Activated CD8-positive, alpha-beta T cell treated with anti-CD3 and anti-CD28 coated beads for 36 hours (primary cell): ENCODE measurements around the gene ZNF865. TPM values are rescaled to one million over a fixed set of nuclear protein-coding genes. Genes with fewer than 3 reads are reported as not detected.
A peak's percentile ranks its signal among the peaks of the same experiment; 100 is the strongest.

ENCODE experiments used
- ATAC-seq: fragments of 200-7000 bp; cut with Tn5 transposase; one replicate; pipeline ENCODE4 v1.10.0; 2021; ENCODE audit warnings: mild to moderate bottlenecking, moderate library complexity
- CTCF ChIA-PET: fragments of 350-600 bp; sonication (Branson Sonifier 250); formaldehyde crosslinking; loops from one replicate; lab custom pipeline; 2021; ENCODE audit warnings: antibody characterized with exemption; lab: Charles Lee
- POLR2A ChIA-PET: fragments of 350-600 bp; sonication (Branson Sonifier 250); formaldehyde crosslinking; loops from one replicate; lab custom pipeline; 2021; ENCODE audit warnings: antibody characterized with exemption; lab: Charles Lee
- DNase-seq: peaks from one replicate; pipeline ENCODE4 v3.0.0-alpha.2; 2020
- H3K27ac Mint-ChIP-seq: one replicate; pipeline ENCODE4 v1.8.0; 2021; ENCODE audit warnings: mild to moderate bottlenecking, mixed read lengths
- H3K27me3 Mint-ChIP-seq: one replicate; pipeline ENCODE4 v1.8.0; 2021; ENCODE audit warnings: mixed read lengths
- H3K36me3 Mint-ChIP-seq: one replicate; pipeline ENCODE4 v1.8.0; 2021; ENCODE audit warnings: low read depth, mixed read lengths
- H3K4me1 Mint-ChIP-seq: one replicate; pipeline ENCODE4 v1.8.0; 2021; ENCODE audit warnings: low read depth, mixed read lengths
- H3K4me3 Mint-ChIP-seq: one replicate; pipeline ENCODE4 v1.8.0; 2021; ENCODE audit warnings: mild to moderate bottlenecking, moderate library complexity, mixed read lengths
- H3K9me3 Mint-ChIP-seq: one replicate; pipeline ENCODE4 v1.8.0; 2021; ENCODE audit warnings: mixed read lengths
- intact Hi-C: fragments of 100-400 bp; cut with micrococcal nuclease; formaldehyde crosslinking; loops from one replicate; pipeline ENCODE4 v1.10.0; 2022
- total RNA-seq, 2 experiments: library from RNA; stranded (reverse); gene quantifications; one replicate each; pipeline ENCODE4 v1.2.3, GENCODE V29; 2021
- TF ChIP-seq, protein P1 (sequence below): fragments of 200-600 bp; IDR thresholded peaks from one replicate; pipeline ENCODE4 v1.8.0; 2022; ENCODE audit warnings: antibody characterized with exemption, mild to moderate bottlenecking

Gene ZNF865
- total RNA-seq, 2 experiments from 2014 or later: 10.6 to 11.7 TPM

DNA sequence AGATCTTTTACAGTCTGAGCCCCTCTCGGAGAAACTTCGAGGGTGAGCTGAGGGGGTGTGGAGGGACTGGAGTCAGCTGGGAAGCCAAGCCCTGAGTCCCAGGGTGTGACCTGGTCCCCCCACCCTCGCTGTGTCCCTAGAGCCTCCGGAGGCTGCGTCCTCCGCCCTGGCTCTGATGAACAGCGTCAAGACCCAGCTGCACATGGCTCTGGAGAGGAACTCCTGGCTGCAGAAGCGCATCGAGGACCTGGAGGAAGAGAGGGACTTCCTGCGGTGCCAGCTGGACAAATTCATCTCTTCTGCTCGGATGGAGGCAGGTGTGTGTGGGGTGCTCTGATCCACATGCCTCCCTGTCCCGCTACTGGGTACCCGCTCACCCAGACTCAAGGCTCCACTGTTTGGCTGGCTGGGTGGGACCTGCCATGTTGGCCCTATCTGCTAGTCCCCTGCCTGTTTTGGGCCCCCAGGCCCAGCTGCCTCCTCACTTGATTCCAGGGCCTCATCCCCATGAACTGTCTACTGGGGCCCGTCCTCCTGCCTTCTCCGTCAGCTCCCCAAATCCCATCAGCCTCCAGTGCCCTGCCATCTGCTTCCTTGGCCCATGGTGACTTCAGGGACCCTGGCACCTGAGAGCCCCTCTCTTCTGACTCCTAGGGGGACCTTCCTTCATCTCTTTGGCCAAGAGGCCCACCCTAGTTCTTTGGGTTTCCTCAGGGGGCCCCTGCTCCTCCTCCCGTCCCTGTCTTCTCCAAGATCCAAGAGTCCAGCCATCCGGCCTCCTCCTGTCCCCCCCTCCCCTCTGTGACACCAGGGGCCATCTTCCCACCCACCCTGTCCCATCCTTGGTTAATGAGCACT is 44.0 kb downstream of the ZNF865 start:
- Mint-ChIP-seq H3K27ac (peak overlapping the region; percentile 82), H3K9me3 (no peaks in the 10 kb centered on the region), H3K4me1 (peaks cover 50% of the 10 kb centered on the region), H3K36me3 (peaks cover 35% of the 10 kb centered on the region), H3K4me3 (peak overlapping the region; percentile 74), H3K27me3 (no peaks in the 10 kb centered on the region)
- no peak for ATAC-seq
- TF ChIP-seq, protein P1, sequence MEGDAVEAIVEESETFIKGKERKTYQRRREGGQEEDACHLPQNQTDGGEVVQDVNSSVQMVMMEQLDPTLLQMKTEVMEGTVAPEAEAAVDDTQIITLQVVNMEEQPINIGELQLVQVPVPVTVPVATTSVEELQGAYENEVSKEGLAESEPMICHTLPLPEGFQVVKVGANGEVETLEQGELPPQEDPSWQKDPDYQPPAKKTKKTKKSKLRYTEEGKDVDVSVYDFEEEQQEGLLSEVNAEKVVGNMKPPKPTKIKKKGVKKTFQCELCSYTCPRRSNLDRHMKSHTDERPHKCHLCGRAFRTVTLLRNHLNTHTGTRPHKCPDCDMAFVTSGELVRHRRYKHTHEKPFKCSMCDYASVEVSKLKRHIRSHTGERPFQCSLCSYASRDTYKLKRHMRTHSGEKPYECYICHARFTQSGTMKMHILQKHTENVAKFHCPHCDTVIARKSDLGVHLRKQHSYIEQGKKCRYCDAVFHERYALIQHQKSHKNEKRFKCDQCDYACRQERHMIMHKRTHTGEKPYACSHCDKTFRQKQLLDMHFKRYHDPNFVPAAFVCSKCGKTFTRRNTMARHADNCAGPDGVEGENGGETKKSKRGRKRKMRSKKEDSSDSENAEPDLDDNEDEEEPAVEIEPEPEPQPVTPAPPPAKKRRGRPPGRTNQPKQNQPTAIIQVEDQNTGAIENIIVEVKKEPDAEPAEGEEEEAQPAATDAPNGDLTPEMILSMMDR: no peak
- ChIA-PET POLR2A (interaction anchor here (1.3 to 1.8 kb wide), 2 partner anchors 10 to 18 kb away, joined by 4 read pairs; no protein-coding TSS in a partner anchor), CTCF (interaction anchor here (1.3 to 5.2 kb wide), 4 partner anchors 10 to 133 kb away, joined by 3 to 36 read pairs (median 10); no protein-coding TSS in a partner anchor)
- intact Hi-C loops: loop anchor here (10.0 kb wide), 1 partner anchor 395 kb away; the partner anchor contains the start of gene PPP6R1
- no peak for DNase-seq

DNA sequence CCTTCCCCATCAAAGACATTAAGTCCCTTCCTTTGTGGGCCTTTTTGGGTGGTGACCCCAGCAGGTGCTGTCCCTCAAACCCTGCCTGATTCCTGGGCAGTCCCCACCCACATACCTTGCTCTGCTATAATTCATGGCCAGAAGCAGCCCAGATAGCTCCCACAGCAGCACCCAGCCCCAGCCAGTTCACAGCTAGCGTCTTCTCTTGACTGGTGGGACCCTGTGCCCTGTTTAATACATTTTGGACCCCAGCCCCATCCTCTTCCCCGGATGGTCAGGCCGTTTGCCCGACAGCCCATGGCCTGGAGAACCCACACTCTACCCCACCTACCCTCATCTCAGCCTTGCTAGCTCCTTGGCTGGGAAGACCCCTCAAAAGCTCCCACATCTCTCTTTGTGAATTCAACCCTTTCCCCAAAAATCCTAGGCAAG is 44.7 kb downstream of the ZNF865 start:
- peaks cover 46% of the 10 kb centered on the region for H3K4me1 Mint-ChIP-seq
- DNase-seq: peak; percentile 81
- CTCF ChIA-PET: interaction anchor here (1.3 to 5.2 kb wide), 3 partner anchors 10 to 134 kb away, joined by 3 to 36 read pairs (median 6); no protein-coding TSS in a partner anchor
- H3K9me3 Mint-ChIP-seq: no peaks in the 10 kb centered on the region
- POLR2A ChIA-PET: interaction anchor here (1.3 to 1.8 kb wide), 2 partner anchors 10 to 17 kb away, joined by 4 read pairs; no protein-coding TSS in a partner anchor
- H3K4me3 Mint-ChIP-seq: peak overlapping the region; percentile 74
- intact Hi-C loops: loop anchor here (10.0 kb wide), 1 partner anchor 395 kb away; the partner anchor contains the start of gene PPP6R1
- peak overlapping the region; percentile 82 for H3K27ac Mint-ChIP-seq
- H3K27me3 Mint-ChIP-seq: no peaks in the 10 kb centered on the region
- peaks cover 29% of the 10 kb centered on the region for H3K36me3 Mint-ChIP-seq
- TF ChIP-seq, protein P1: no peak
- no peak for ATAC-seq

GRCh38 chr19:55650602-55651230 is 45.3 kb downstream of the ZNF865 start:
- Mint-ChIP-seq H3K9me3 (no peaks in the 10 kb centered on the region), H3K4me1 (peaks cover 40% of the 10 kb centered on the region), H3K27ac (peak overlapping the region; percentile 82), H3K27me3 (no peaks in the 10 kb centered on the region), H3K4me3 (peak overlapping the region; percentile 74), H3K36me3 (peaks cover 28% of the 10 kb centered on the region)
- DNase-seq (no peak), ATAC-seq (no peak)
- ChIA-PET POLR2A (no interaction called here), CTCF (interaction anchor here (1.3 to 5.2 kb wide), 2 partner anchors 18 to 134 kb away, joined by 3 to 36 read pairs; no protein-coding TSS in a partner anchor)
- TF ChIP-seq, protein P1: no peak
- intact Hi-C loops: loop anchor here (10.0 kb wide), 1 partner anchor 396 kb away; the partner anchor contains the start of gene PPP6R1

DNA sequence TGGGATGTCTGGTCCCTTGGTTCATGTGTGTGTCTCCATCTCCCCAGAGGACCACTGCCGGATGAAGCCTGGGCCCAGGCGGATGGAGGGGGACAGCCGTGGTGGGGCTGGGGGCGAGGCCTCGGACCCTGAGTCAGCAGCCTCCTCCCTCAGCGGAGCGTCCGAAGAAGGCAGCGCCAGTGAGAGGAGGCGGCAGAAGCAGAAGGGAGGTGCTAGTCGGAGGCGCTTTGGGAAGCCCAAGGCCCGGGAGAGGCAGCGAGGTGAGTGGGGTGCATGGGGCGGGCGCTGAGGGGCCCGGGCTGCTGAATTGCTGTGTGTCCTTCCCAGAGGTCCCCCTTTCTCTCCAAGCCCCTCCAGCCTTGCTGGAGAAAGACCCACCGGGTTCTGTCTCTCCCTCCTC is 45.8 kb downstream of the ZNF865 start:
- no peak overlapping the region for H3K4me3 Mint-ChIP-seq
- no peaks in the 10 kb centered on the region for H3K9me3 Mint-ChIP-seq
- peaks cover 40% of the 10 kb centered on the region for H3K4me1 Mint-ChIP-seq
- H3K36me3 Mint-ChIP-seq: peaks cover 32% of the 10 kb centered on the region
- POLR2A ChIA-PET: no interaction called here
- H3K27ac Mint-ChIP-seq: no peak overlapping the region
- ATAC-seq (no peak), DNase-seq (no peak)
- intact Hi-C loops: loop anchor here (10.0 kb wide), 1 partner anchor 396 kb away; the partner anchor contains the start of gene PPP6R1
- CTCF ChIA-PET: no interaction called here
- no peaks in the 10 kb centered on the region for H3K27me3 Mint-ChIP-seq
- TF ChIP-seq, protein P1: no peak
